Sigmoid colon (tissue), 3 donors: ENCODE measurements around the gene HAPLN1.

Source experiments
- CTCF ChIP-seq, 4 experiments: fragments of 450-650 bp in 3 of 4; fragments of 200-600 bp in 1 of 4; IDR thresholded peaks; one replicate each; pipeline ENCODE4 v1.5.1; 2016 to 2019; ENCODE audit warnings: antibody characterized with exemption in 4 of 4, mild to moderate bottlenecking in 3 of 4, moderate library complexity in 2 of 4
- POLR2A ChIP-seq, 2 donors: fragments of 450-650 bp; IDR thresholded peaks; one replicate each; pipeline ENCODE4 v1.6.1; 2016; ENCODE audit warnings: antibody characterized with exemption in 2 of 2, mild to moderate bottlenecking in 2 of 2, moderate library complexity in 2 of 2

- TF ChIP-seq CTCF (IDR thresholded peaks at IDR 0.05) (no peak), POLR2A (IDR thresholded peaks at IDR 0.05) (no peak)
Observed at GRCh38 chr5:83633285-83633684, 87.4 kb downstream of the HAPLN1 start.
